ENCODE results near the gene SERPINA5. TPM values are rescaled to one million over a fixed set of nuclear protein-coding genes. Genes with fewer than 3 reads are reported as not detected.

The SERPINA5 gene
- total and polyA plus RNA-seq, 2 of the 13 experiments (the other 11 are each of a cell fraction or from before 2014, with no cell fraction given) = 449 to 498 TPM

- TF ChIP-seq HBP1 (CRISPR knock-in tag; IDR thresholded peaks at IDR 0.05; ENCODE audit: low read depth) (peak; percentile 85; the same call in 1 of the 2 replicates), ZNF33B (CRISPR knock-in tag; IDR thresholded peaks at IDR 0.05) (0 out of 2 replicates have a peak, but pooled peaks have one; percentile 3), ZNF143 (CRISPR knock-in tag; IDR thresholded peaks at IDR 0.05) (peak; percentile 70), ZNF501 (CRISPR knock-in tag; IDR thresholded peaks at IDR 0.05) (peak; percentile 93), ZNF660 (CRISPR knock-in tag; IDR thresholded peaks at IDR 0.05; ENCODE audit: borderline replicate concordance, low read depth) (no peak), HDAC2 (CRISPR knock-in tag; IDR thresholded peaks at IDR 0.05) (peak; percentile 98; the same call in 1 of the 2 replicates), JDP2 (CRISPR knock-in tag; IDR thresholded peaks at IDR 0.05; ENCODE audit: borderline replicate concordance) (peak; percentile 53; the same call in 1 of the 2 replicates), RARA (CRISPR knock-in tag; IDR thresholded peaks at IDR 0.05) (peak; percentile 100), ZNF18 (CRISPR knock-in tag; IDR thresholded peaks at IDR 0.05; ENCODE audit: insufficient replicate concordance) (no peak), ZNF121 (CRISPR knock-in tag; IDR thresholded peaks at IDR 0.05) (0 out of 2 replicates have a peak, but pooled peaks have one; percentile 5), TEF (CRISPR knock-in tag; IDR thresholded peaks at IDR 0.05) (peak; percentile 13; the same call in 1 of the 2 replicates), MXD1 (CRISPR knock-in tag; IDR thresholded peaks at IDR 0.05) (peak; percentile 33; the same call in 1 of the 2 replicates), ZNF775 (CRISPR knock-in tag; IDR thresholded peaks at IDR 0.05; ENCODE audit: borderline replicate concordance) (no peak), ZBTB10 (CRISPR knock-in tag; IDR thresholded peaks at IDR 0.05; ENCODE audit: borderline replicate concordance) (peak; percentile 63; the same call in 1 of the 2 replicates)
These were observed 17.8 kb downstream of the SERPINA5 start (continued) for GRCh38 chr14:94598816-94599655.
